Sigmoid colon (tissue), 7 donors: Measurements from ENCODE around the gene S100A4. TPM values are rescaled to one million over a fixed set of nuclear protein-coding genes. Genes with fewer than 3 reads are reported as not detected.

Source experiments
- DNase-seq: peaks from one replicate; pipeline ENCODE4 v3.0.0-alpha.2; 2019
- H3K27ac ChIP-seq, 4 donors: fragments of 200-600 bp; sonication (generic); one replicate each; pipeline ENCODE4 v1.5.1; 2016 to 2019; ENCODE audit warnings: mild to moderate bottlenecking in 1 of 4
- H3K27me3 ChIP-seq, 3 donors: fragments of 200-600 bp; sonication (generic); one replicate each; pipeline ENCODE4 v1.5.1; 2019; ENCODE audit warnings: mild to moderate bottlenecking in 1 of 3
- H3K36me3 ChIP-seq, 4 donors: fragments of 200-600 bp; sonication (generic); one replicate each; pipeline ENCODE4 v1.5.1; 2016 to 2019
- H3K4me1 ChIP-seq, 4 donors: fragments of 200-600 bp; sonication (generic); one replicate each; pipeline ENCODE4 v1.5.1; 2017 to 2019
- H3K4me3 ChIP-seq, 4 donors: fragments of 200-600 bp; sonication (generic); one replicate each; pipeline ENCODE4 v1.5.1; 2017 to 2019; ENCODE audit warnings: mild to moderate bottlenecking in 2 of 4, moderate library complexity in 1 of 4
- H3K9me3 ChIP-seq, 4 donors: fragments of 200-600 bp in 3 of 4; sonication (generic) in 3 of 4; one replicate each; pipeline versions ENCODE4 v1.5.1 to v1.6.1; 2013 to 2019
- CTCF ChIP-seq, 4 experiments: fragments of 450-650 bp in 3 of 4; fragments of 200-600 bp in 1 of 4; IDR thresholded peaks; one replicate each; pipeline ENCODE4 v1.5.1; 2016 to 2019; ENCODE audit warnings: antibody characterized with exemption in 4 of 4, mild to moderate bottlenecking in 3 of 4, moderate library complexity in 2 of 4
- EP300 ChIP-seq, 4 donors: sonication (generic); formaldehyde crosslinking; IDR thresholded peaks; one replicate each; pipeline ENCODE4 v1.6.1; 2017; ENCODE audit warnings: antibody characterized with exemption in 4 of 4
- POLR2A ChIP-seq, 2 donors: fragments of 450-650 bp; IDR thresholded peaks; one replicate each; pipeline ENCODE4 v1.6.1; 2016; ENCODE audit warnings: antibody characterized with exemption in 2 of 2, mild to moderate bottlenecking in 2 of 2, moderate library complexity in 2 of 2
- POLR2AphosphoS5 ChIP-seq, 4 donors: sonication (generic); formaldehyde crosslinking; IDR thresholded peaks; one replicate each; pipeline ENCODE4 v1.6.1; 2017; ENCODE audit warnings: antibody characterized with exemption in 4 of 4
- WGBS, 2 donors: extraction: QIAGEN DNeasy Blood & Tissue Kit; methylation state at CpG; one replicate each; pipeline ENCODE4 v1.1.7; 2013; 5-methylcytosine and 5-hydroxymethylcytosine counted together
- intact Hi-C: fragments of 100-400 bp; cut with DNase I; formaldehyde crosslinking; loops from one replicate; pipeline ENCODE4 v1.15.1; 2023
- polyA plus RNA-seq, 3 donors: library from polyadenylated mRNA; stranded (reverse); fragments of 200-250 nt; gene quantifications; one replicate each; pipeline ENCODE4 v1.2.3, GENCODE V29; 2013
- total RNA-seq, 4 donors: library from RNA; depleted of rRNA; stranded (reverse); fragments of >200 nt; gene quantifications; one replicate each; pipeline ENCODE4 v1.1.0, GENCODE V29; 2016
- donor health status: healthy with polysubstance abuse.
- donor health status: Bipolar disorder and iron deficiency.
- donor health status: healthy.

The S100A4 gene
- total and polyA plus RNA-seq, 7 donors = 189 to 499 (median 336) TPM

GRCh38 chr1:153533689-153534201, 11.9 kb downstream of the S100A4 start:
- DNase-seq = peak; percentile 85
- intact Hi-C loops = loop anchor here (1.0 to 5.0 kb wide), 3 partner anchors 23 to 79 kb away; partner anchors contain the start of gene S100A16
- peak overlapping the region; percentile 84 to 92 (median 91) for H3K4me3 ChIP-seq
- 14 to 56% methylated on average over 13 of the region's 13 CpGs for WGBS, 2 donors
- H3K4me1 ChIP-seq = peaks cover 0 to 44% (median 38%) of the 10 kb centered on the region in 4 donors
- H3K27me3 ChIP-seq = no peaks in the 10 kb centered on the region
- peak overlapping the region; percentile 98 to 99 (median 99) for H3K27ac ChIP-seq
- TF ChIP-seq POLR2A (IDR thresholded peaks at IDR 0.05) (no peak), POLR2AphosphoS5 (IDR thresholded peaks at IDR 0.05) (peak in 1 of 4 donors; percentile 70), EP300 (IDR thresholded peaks at IDR 0.05) (peak in 1 of 4 donors; percentile 44), CTCF (IDR thresholded peaks at IDR 0.05) (no peak)
- H3K9me3 ChIP-seq = no peaks in the 10 kb centered on the region
- H3K36me3 ChIP-seq = no peaks in the 10 kb centered on the region

- 5 to 21% methylated on average over 34 of the region's 34 CpGs for whole genome bisulfite sequencing, 2 donors
- peaks cover 0 to 44% (median 38%) of the 10 kb centered on the region in 4 donors for H3K4me1 ChIP-seq
- H3K27me3 ChIP-seq = no peaks in the 10 kb centered on the region
- peak overlapping the region; percentile 98 to 99 (median 99) for H3K27ac ChIP-seq
- no peaks in the 10 kb centered on the region for H3K36me3 ChIP-seq
- H3K9me3 ChIP-seq = no peaks in the 10 kb centered on the region
- peak overlapping the region; percentile 84 to 92 (median 91) for H3K4me3 ChIP-seq
- peak in 1 of 4 donors; percentile 23 for TF ChIP-seq EP300 (IDR thresholded peaks at IDR 0.05)
- TF ChIP-seq POLR2A (IDR thresholded peaks at IDR 0.05) = peak in 1 of 2 donors; percentile 42
- peak; percentile 86 to 98 (median 92) for TF ChIP-seq CTCF (IDR thresholded peaks at IDR 0.05)
- peak; percentile 28 to 78 (median 68) for TF ChIP-seq POLR2AphosphoS5 (IDR thresholded peaks at IDR 0.05)
- intact Hi-C loops = loop anchor here (1.0 to 5.0 kb wide), 3 partner anchors 22 to 79 kb away; partner anchors contain the start of gene S100A16
- peak; percentile 96 for DNase-seq
Observed at GRCh38 chr1:153532769-153533599, 12.6 kb downstream of the S100A4 start.

GRCh38 chr1:153532181-153532580, 13.4 kb downstream of the S100A4 start:
- Histone ChIP-seq H3K27ac (peak overlapping the region; percentile 98 to 99 (median 99)), H3K9me3 (no peaks in the 10 kb centered on the region), H3K4me1 (peaks cover 0 to 48% (median 43%) of the 10 kb centered on the region in 4 donors), H3K27me3 (no peaks in the 10 kb centered on the region), H3K36me3 (no peaks in the 10 kb centered on the region), H3K4me3 (no peak overlapping the region)
- intact Hi-C loops = loop anchor here (2.0 to 5.0 kb wide), 2 partner anchors 21 to 80 kb away; partner anchors contain the start of gene S100A16
- DNase-seq = peak; percentile 41
- WGBS, 2 donors = 10 to 65% methylated on average over 2 of the region's 2 CpGs
- no peak for TF ChIP-seq POLR2AphosphoS5 (IDR thresholded peaks at IDR 0.05)

- 89 to 91% methylated on average over 3 of the region's 3 CpGs for WGBS, 2 donors
- no peaks in the 10 kb centered on the region for H3K27me3 ChIP-seq
- TF ChIP-seq EP300 (IDR thresholded peaks at IDR 0.05) = no peak
- TF ChIP-seq POLR2A (IDR thresholded peaks at IDR 0.05) = no peak
- no peak for TF ChIP-seq POLR2AphosphoS5 (IDR thresholded peaks at IDR 0.05)
- no peak for TF ChIP-seq CTCF (IDR thresholded peaks at IDR 0.05)
- H3K4me1 ChIP-seq = peaks cover 0 to 50% (median 44%) of the 10 kb centered on the region in 4 donors
- no peaks in the 10 kb centered on the region for H3K9me3 ChIP-seq
- DNase-seq = peak; percentile 22
- no peaks in the 10 kb centered on the region for H3K36me3 ChIP-seq
- intact Hi-C loops = loop anchor here (2.0 to 5.0 kb wide), 3 partner anchors 21 to 103 kb away; partner anchors contain the start of genes CHTOP and S100A16
- H3K4me3 ChIP-seq = no peak overlapping the region
- peak overlapping the region in 3 of 4 donors; percentile 26 to 99 (median 98) for H3K27ac ChIP-seq
Observed at GRCh38 chr1:153531638-153532037, 14.0 kb downstream of the S100A4 start.

- WGBS, 2 donors = 90 to 96% methylated on average over 5 of the region's 5 CpGs
- Histone ChIP-seq H3K4me1 (peaks cover 0 to 33% (median 23%) of the 10 kb centered on the region in 4 donors), H3K9me3 (no peaks in the 10 kb centered on the region), H3K27me3 (no peaks in the 10 kb centered on the region), H3K4me3 (no peak overlapping the region), H3K36me3 (no peaks in the 10 kb centered on the region), H3K27ac (peak overlapping the region in 2 of 4 donors; percentile 7 to 63)
- no peak for DNase-seq
- TF ChIP-seq EP300 (IDR thresholded peaks at IDR 0.05) (no peak), POLR2AphosphoS5 (IDR thresholded peaks at IDR 0.05) (no peak), CTCF (IDR thresholded peaks at IDR 0.05) (no peak), POLR2A (IDR thresholded peaks at IDR 0.05) (no peak)
- intact Hi-C loops = no loop called here
Observed at GRCh38 chr1:153527683-153528040, 17.9 kb downstream of the S100A4 start.
